NCI-H1092 treated with DMSO at 0.1 percent for 48 hours (cell line): ENCODE measurements around the gene MPHOSPH8.
A peak's percentile ranks its signal among the peaks of the same experiment; 100 is the strongest.
"Not testable (repeated sequence)": the region's sequence is repeated elsewhere in the genome, so short reads cannot be mapped to it uniquely, and the experiment has no call there.

Source experiments
- DNase-seq: peaks from one replicate; lab custom pipeline; 2025; lab: John Stamatoyannopoulos, UW

Gene MPHOSPH8

DNA sequence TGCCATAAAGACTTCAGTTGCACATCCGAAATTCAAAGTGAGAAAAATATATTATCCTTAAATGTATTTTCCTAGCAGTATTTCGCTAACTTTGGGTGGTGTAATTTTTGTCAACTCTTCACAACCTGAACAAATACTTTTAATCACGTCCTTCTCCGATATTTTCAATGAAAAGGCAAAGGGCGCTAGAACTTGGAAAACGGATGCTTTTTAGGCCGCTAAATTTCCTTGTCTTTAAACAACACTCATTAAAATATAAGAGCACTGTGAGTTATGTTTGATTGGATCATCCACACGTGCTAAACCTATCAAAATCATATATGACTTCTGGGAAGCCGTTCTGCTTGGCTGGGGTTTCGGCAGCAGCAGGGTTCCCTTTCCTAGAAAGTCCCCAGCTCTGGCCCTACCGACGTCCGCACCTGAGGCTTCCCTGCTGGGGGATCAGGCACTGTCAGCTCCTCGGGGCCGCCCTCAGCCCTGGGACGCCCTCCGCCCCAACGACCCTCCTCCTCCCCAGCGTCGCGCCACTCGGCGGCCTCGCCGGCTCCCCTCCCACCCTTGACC lies 462 bp upstream of the MPHOSPH8 start:
- no peak for DNase-seq

DNA sequence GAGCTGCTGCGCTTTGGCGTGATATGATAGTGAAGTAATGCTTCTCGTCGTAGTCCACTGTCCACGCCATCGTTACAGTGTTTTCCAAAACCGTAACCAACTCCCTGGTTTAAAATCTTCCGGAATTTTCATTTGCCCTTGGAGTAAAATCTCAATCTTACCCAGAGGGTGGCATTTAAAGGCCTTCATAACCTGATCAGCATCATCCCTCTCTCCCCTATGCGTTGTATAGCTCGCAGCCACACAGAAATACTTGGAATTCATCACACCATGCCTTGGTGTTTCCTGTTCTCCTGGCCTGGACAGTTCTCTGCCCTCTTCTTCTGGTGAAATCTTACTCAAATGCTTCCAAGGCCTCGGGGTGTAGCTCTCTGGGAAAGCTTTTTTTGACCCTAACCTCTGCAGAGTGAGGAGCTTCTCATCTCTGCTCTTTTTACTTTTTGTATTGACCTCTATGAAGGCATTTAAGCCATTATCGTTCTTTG lies 839 bp downstream of the MPHOSPH8 start:
- peak; percentile 40 for DNase-seq

DNA sequence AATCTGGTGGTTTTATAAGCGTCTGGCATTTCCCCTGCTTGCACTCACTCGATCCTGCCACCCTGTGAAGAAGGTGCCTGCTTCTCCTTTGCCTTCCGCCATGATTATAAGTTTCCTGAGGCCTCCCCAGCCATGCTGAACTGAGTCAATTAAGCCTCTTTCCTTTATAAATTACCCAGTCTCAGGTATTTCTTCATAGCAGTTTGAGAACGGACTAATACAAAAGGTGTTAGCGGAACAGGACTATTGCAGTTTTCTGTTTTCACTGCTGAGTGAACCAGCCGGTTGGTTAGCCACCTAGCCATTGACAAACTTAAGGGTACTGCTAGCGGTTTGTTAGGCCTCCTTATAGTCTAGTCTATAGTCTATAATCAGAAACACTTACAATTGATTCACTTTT lies 2.5 kb downstream of the MPHOSPH8 start:
- DNase-seq = not testable (repeated sequence)

DNA sequence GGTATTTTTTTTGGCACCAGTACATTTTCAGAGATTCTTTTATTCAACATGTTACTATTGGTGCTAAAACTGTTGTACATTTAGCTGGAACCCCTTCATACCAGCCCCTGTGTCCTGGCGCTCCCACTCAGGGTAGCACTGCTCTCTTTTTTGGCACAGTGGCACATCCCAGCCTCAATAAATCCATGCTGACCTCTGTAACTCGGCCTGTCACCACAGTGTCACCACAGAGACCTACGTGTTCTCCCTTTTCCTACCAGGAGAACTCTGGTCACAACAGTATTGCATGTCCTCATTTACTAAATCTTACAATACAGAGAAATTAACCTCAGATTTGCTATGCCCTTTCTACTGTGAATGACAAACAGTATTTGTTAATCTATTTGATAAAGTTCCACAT lies 10.2 kb downstream of the MPHOSPH8 start:
- DNase-seq = no peak

DNA sequence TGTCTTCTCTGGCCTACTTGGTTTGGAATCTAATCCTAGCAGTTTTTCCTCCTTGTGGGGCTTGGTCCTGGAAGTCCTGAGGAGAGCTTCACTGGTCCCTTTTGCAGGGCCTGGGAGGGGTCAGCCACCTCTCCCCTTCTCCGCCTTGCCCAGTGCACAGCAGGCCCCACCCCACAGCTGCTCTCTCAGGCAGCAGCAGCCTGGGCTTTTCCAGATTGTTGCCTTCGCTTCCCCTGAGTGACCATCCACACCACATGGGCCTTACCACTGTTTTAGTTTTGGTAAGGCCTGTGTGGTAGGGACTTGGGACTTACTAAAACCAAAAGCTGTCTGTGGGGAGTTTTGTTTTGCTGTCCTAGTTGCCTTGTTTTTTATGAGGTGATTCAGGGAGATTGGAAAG lies 11.5 kb downstream of the MPHOSPH8 start:
- DNase-seq = no peak

DNA sequence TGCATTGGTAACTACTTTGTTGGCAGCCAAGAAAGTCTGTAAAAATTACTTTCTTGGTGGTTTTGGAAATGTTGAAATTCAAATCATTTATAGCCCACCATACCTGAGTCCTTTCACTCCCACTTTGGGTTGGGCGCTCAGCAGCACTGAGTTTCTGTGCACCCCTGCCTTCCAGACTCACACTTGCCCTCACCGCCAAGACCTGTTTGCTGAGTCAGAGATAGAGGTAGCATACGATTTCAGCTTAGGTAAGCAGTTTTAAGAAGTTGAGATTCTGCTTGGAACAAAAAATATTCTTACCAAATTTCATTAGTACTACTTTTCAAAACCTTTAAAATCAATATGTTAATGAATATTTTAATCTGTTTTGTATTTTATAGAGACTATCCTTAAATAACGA lies 12.6 kb downstream of the MPHOSPH8 start:
- DNase-seq = no peak

DNA sequence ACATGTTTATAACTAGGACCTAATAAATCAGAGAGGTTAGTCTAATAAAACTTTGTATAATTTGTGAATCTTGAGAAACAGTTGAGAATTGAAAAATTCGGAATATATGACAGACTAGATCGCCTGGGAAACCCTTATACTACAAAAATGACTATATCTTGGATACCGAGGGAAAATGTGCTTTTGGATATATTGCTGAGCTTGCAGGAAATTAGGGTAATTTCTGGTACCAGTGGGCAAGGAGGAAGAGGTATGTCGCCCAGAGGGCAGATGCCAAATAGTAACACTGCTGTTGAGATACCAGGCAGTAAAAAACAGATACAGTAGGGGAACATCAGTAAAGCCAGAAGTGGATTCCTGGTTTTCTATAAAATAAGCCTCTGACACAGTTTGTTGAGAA lies 17.3 kb downstream of the MPHOSPH8 start:
- no peak for DNase-seq

DNA sequence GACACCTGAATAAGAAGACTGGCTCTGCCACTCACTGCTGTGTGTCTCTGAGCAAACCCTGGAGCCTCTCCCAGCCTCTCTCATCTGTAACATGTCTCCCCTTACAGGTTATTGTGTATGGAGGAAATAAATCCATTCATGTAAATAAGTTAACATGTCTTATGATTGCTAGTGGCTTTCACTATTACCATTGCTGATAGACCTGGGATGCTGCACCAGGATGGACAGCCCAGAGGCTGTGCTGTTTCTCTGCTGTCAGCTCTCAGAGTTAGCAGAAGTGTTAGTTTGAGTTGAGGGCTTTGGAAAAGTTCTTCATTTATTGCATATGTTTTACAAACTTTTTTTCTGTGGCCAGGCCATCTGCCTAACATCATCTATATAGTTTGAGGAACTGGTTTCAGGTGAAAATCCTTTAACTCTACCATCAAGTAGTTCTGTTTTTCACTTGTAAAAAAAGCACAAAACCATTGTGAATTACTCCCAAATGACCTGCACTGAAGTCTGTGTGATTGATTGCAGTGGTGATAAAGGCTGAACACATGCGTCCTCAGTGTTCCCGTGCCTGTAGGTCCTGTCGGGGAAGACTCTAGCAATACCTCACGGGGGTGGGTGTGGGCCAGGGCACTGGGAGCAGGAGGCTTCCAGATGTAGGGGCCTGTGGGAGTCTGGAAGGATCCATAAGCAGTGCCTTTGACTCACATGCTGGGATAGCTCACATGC lies 24.6 kb downstream of the MPHOSPH8 start:
- no peak for DNase-seq

GRCh38 chr13:19658831-19659230 lies 25.4 kb downstream of the MPHOSPH8 start:
- no peak for DNase-seq

GRCh38 chr13:19661126-19661525 lies 27.7 kb downstream of the MPHOSPH8 start:
- no peak for DNase-seq

- DNase-seq = no peak
These were observed 28.1 kb downstream of the MPHOSPH8 start for GRCh38 chr13:19661561-19661960.

DNA sequence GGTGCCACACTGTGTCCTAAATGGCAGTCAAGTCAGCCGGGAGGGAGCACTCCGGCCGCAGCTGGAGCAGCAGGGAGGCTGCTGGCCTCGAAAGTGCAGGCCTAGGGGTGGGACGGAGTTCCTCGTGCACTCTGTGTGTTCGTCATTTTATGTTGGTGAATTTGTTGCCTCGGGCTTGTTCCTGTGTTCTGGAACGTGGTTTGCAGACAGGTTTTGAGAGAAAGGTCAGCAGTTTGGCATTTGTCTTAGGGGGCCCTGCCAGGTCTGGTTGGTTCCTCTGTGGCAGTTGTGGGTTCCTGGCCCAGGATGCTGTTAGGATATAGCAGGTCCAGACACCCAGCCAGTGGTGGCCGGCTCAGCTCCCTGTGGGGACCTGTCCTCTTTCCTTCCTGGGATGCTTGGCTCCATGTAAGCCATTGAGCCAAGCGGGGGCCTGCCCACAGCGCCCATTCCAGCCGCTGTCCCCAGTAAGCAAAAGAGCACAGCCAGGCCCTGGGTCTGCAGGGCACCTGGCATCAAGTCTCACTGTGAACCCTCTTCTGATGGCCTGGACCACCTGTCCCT lies 30.0 kb downstream of the MPHOSPH8 start:
- DNase-seq = no peak

DNA sequence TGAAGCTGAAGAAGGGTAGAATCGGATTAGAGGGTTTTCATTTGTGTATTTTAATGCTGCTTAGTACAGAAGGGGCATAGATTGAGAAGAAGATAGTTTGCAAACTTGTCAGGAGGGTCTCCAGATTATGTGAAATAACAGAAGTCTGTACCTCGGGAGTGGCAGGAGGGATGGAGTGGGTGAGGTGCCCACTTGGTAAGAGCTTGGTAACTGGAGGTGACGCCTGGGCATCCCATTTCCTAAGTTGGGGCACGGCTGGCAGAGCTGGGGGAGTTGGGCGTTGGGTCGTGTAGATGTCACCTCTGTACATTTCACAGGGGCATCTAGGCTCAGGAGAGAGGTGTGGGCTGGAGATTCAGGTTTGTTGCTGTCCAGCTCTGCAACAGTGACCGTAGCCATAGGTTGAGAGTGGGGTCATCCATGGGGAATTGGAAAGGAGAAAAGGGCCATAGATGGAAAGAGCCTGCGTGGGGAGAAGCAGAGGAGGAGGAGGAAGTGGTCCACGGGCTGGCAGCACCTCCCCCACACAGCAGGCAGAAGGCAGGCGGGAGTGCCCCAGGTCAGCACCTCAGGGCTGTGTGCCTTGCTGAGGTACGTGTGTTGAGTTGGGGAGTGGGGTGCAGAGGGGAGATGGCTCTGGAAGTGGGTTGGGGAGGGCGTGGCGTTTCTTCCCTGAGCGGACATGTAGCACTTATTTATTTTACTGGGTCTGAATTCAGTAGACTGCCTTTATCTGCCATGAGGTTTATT lies 31.2 kb downstream of the MPHOSPH8 start:
- DNase-seq = no peak

DNA sequence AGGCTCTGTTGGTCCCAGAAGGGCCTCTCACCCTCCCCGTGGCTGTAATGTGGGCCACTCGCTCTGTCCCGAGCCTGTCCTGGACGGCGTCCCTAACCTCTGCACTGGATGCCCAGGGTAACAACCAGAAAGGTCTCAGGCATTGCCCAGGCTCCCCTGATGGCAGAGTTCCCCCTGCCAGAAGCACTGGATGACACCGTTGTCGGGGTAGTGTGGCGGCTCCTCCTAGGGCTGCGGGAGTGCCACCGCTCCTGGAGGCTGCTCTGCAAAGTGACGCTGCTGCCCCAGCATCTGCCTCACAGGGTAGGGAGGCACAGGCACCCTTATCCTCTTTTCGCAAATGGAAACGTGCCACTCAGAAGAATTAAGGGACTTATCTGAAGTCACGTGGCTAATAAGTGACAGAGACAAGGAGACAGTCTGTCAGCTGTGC lies 32.0 kb downstream of the MPHOSPH8 start:
- no peak for DNase-seq

- DNase-seq = no peak
These were observed 35.3 kb downstream of the MPHOSPH8 start for GRCh38 chr13:19668778-19669177.

DNA sequence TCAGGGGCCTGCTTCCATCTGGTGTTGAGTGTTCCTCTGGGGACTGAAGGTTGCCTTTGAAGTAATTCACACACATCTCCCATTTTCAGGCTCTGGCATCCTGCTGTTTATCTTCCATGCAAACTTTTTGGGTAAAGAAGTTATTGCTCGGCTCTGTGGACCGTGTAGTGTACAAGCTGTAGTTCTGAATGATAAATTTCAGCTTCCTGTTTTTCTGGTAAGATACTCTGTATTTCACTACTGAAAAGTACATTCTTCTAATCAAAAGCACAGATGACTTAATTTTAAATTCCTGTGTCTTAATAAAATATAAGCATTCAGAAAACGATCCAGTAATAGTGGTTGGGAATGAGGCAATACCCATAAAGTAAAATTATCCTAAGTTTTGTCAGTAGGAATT lies 36.7 kb downstream of the MPHOSPH8 start:
- DNase-seq = no peak

DNA sequence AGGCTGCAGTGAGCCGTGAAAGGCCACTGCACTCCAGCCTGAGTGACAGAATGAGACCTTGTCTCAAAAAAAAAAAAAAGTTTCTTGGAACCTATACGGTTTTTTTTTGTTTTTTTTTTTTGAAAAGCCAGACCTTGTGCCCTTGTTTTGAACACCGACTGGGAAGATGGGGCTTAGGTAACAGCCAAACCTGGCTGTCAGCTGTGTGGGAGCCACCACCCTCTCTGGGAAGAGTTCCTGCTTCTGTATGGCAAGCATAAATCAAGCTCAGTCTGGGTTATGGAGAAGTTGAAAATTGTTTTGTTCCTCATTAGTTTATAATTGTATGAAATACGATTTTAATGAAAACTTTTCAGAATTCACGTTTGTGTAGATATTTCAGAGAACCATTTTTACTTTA lies 39.5 kb downstream of the MPHOSPH8 start:
- DNase-seq = no peak

DNA sequence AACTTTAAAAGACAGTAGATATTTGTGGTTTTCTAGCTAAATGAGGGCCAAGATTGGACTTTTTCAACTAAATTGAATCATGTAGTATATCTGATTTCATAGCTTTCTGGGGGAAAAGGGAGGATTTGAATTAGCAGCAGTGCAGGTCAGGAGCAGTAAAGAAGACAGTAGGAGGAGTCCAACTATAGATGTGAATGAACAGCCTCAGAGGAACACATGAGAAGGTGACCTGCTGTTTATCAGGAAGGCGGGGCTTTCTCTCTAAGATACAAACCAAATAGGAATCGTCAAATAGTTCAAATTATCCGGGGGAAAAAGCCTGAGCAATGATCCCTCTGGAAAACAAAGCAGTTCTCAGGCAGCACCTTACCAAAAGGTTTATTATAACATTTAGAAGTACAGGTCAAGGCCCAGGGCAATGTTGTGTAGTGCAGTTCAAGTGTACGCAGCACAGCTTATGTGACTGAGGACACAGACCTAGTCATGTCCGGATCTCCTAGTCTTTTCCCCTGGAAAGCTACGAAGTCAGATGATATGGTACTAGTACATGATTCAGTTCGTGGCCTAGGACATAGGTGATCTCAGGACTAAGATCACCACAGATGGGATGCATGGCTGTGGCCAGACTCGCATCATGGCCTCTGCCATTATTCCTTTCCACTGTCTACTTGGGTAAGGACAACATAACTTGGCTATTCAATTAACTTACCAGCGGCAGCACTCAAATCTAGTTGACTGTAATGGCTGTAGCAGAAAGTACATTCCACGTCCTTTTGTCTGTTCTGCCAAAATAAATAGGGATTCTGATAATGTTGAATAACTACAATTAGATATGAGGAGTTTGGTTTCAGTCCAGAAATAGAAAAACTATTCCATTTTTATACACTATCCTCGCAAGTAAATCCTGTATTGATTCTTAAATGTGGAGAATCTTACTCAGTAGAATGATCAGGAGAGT lies 40.3 kb downstream of the MPHOSPH8 start:
- DNase-seq = no peak

DNA sequence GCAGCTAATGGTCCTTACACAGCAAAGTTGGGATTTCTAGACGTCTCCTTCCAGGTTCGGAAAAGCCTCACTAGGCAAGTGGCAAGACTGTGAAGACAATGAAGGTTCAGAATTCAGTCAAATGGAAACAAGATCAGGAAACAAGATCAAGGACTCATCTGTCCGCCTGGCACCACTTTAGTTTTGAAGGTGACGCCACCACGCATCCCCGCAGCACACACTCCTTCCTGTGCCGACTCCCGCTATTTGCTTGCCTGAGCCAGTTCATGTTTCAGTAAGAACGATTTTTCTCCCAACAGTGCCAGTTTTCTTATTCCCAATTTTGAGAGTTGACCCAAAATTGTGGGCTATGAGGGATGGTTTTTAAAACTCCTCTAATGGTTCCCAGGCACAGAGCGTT lies 41.4 kb downstream of the MPHOSPH8 start:
- no peak for DNase-seq

- DNase-seq = no peak
These were observed 42.7 kb downstream of the MPHOSPH8 start for GRCh38 chr13:19676168-19676567.

- no peak for DNase-seq
These were observed 47.3 kb downstream of the MPHOSPH8 start for GRCh38 chr13:19680751-19681150.

GRCh38 chr13:19681517-19681916 lies 48.1 kb downstream of the MPHOSPH8 start:
- no peak for DNase-seq
